Endodermal cell (in vitro differentiated cells): ENCODE results near the gene PCNX4. TPM values are rescaled to one million over a fixed set of nuclear protein-coding genes. Genes with fewer than 3 reads are reported as not detected.
A peak's percentile ranks its signal among the peaks of the same experiment; 100 is the strongest.

Source experiments
- DNase-seq: peaks from one replicate; pipeline ENCODE4 v3.0.0-alpha.2; 2017
- H3K27ac ChIP-seq: 2 replicates; pipeline ENCODE4 v1.5.1; 2013; ENCODE audit warnings: mild to moderate bottlenecking, low read depth, low read length, moderate library complexity
- H3K27me3 ChIP-seq: 2 replicates; pipeline ENCODE4 v1.6.1; 2013; ENCODE audit warnings: mild to moderate bottlenecking, low read length, moderate library complexity; ENCODE audit not compliant: insufficient read depth, control insufficient read depth, poor library complexity, severe bottlenecking
- H3K36me3 ChIP-seq: 2 replicates; pipeline ENCODE4 v1.7.0; 2013; ENCODE audit warnings: mild to moderate bottlenecking, low read length, moderate library complexity; ENCODE audit not compliant: control insufficient read depth, insufficient read depth
- H3K4me1 ChIP-seq: one replicate; pipeline ENCODE4 v1.7.0; 2013; ENCODE audit warnings: low read length; ENCODE audit not compliant: control insufficient read depth, insufficient read depth
- H3K4me3 ChIP-seq: 2 replicates; pipeline ENCODE4 v1.5.1; 2013; ENCODE audit warnings: mild to moderate bottlenecking, low read length, moderate library complexity
- H3K9ac ChIP-seq: 2 replicates; pipeline ENCODE4 v1.6.1; 2013; ENCODE audit warnings: mild to moderate bottlenecking, low read length, moderate library complexity; ENCODE audit not compliant: poor library complexity, severe bottlenecking; ENCODE audit errors: extremely low read depth
- H3K9me3 ChIP-seq: 2 replicates; pipeline ENCODE4 v1.6.1; 2013; ENCODE audit warnings: mild to moderate bottlenecking, low read length, moderate library complexity; ENCODE audit not compliant: control insufficient read depth
- H3K27ac Mint-ChIP-seq: 2 replicates; pipeline ENCODE4 v1.8.0; 2020; ENCODE audit warnings: mixed read lengths
- H3K27me3 Mint-ChIP-seq: 2 replicates; pipeline ENCODE4 v1.8.0; 2021; ENCODE audit warnings: mild to moderate bottlenecking, mixed read lengths; ENCODE audit not compliant: insufficient read depth
- H3K36me3 Mint-ChIP-seq: 2 replicates; pipeline ENCODE4 v1.8.0; 2020; ENCODE audit warnings: low read depth, mixed read lengths
- H3K4me1 Mint-ChIP-seq: 2 replicates; pipeline ENCODE4 v1.8.0; 2020; ENCODE audit warnings: mixed read lengths
- H3K4me3 Mint-ChIP-seq: 2 replicates; pipeline ENCODE4 v1.8.0; 2020; ENCODE audit warnings: mild to moderate bottlenecking, moderate library complexity, mixed read lengths
- H3K9me3 Mint-ChIP-seq: 2 replicates; pipeline ENCODE4 v1.8.0; 2020; ENCODE audit warnings: mild to moderate bottlenecking, mixed read lengths
- CTCF ChIP-seq: fragments of 200-600 bp; sonication (generic); conservative IDR thresholded peaks from 2 replicates; pipeline ENCODE4 v1.5.0; 2021; ENCODE audit warnings: antibody characterized with exemption, mild to moderate bottlenecking
- whole genome bisulfite sequencing, 2 experiments: methylation state at CpG; one replicate each; pipeline versions ENCODE4 v1.1.5 to v1.1.7; 2013; ENCODE audit warnings: missing lambda C conversion rate in 2 of 2, mixed read lengths in 1 of 2; ENCODE audit not compliant: insufficient coverage in 1 of 2, insufficient read length in 1 of 2; 5-methylcytosine and 5-hydroxymethylcytosine counted together
- total RNA-seq, 2 donors: library from RNA; stranded (reverse); fragmentation: NEBNext Ultra II Directional in 1 of 2; extraction: Animal tissue kit (Norgen Biotek cat#: 25700) in 1 of 2; gene quantifications; 2 replicates in 1 of 2; 3 replicates in 1 of 2; pipeline ENCODE4 v1.2.1, GENCODE V29; 2021

PCNX4 gene
- total RNA-seq, 2 donors from 2014 or later, result 61.1 to 74.3 TPM

GRCh38 chr14:60093606-60094005 is 1.9 kb downstream of the PCNX4 start:
- no peak for TF ChIP-seq CTCF
- Mint-ChIP-seq H3K27ac (peak overlapping the region; percentile 98), H3K4me3 (peak overlapping the region; percentile 84), H3K4me1 (peaks cover 25% of the 10 kb centered on the region), H3K36me3 (peaks cover 16% of the 10 kb centered on the region), H3K27me3 (no peaks in the 10 kb centered on the region), H3K9me3 (peaks cover 7% of the 10 kb centered on the region)
- Histone ChIP-seq H3K27me3 (no peaks in the 10 kb centered on the region), H3K27ac (no peak overlapping the region), H3K9ac (peak overlapping the region; percentile 91), H3K36me3 (peaks cover 24% of the 10 kb centered on the region), H3K9me3 (peaks cover 15% of the 10 kb centered on the region), H3K4me1 (no peaks in the 10 kb centered on the region), H3K4me3 (peak overlapping the region; percentile 97)
- DNase-seq, result no peak

GRCh38 chr14:60094306-60094897 is 2.7 kb downstream of the PCNX4 start:
- 22 to 27% methylated on average over 1 to 5 of the region's 5 CpGs for WGBS, 2 experiments
- H3K27me3 Mint-ChIP-seq, result no peaks in the 10 kb centered on the region
- DNase-seq, result peak; percentile 90
- Histone ChIP-seq H3K27ac (peak overlapping the region; percentile 26), H3K27me3 (no peaks in the 10 kb centered on the region), H3K4me1 (no peaks in the 10 kb centered on the region), H3K4me3 (peak overlapping the region; percentile 97), H3K36me3 (peaks cover 25% of the 10 kb centered on the region), H3K9ac (peak overlapping the region; percentile 91), H3K9me3 (peaks cover 15% of the 10 kb centered on the region)
- peak overlapping the region; percentile 98 for H3K27ac Mint-ChIP-seq
- H3K36me3 Mint-ChIP-seq, result peaks cover 16% of the 10 kb centered on the region
- peaks cover 7% of the 10 kb centered on the region for H3K9me3 Mint-ChIP-seq
- TF ChIP-seq CTCF, result no peak
- H3K4me1 Mint-ChIP-seq, result peaks cover 25% of the 10 kb centered on the region
- peak overlapping the region; percentile 84 for H3K4me3 Mint-ChIP-seq

GRCh38 chr14:60095231-60095630 is 3.5 kb downstream of the PCNX4 start:
- H3K27ac ChIP-seq, result no peak overlapping the region
- H3K36me3 Mint-ChIP-seq, result peaks cover 22% of the 10 kb centered on the region
- H3K4me1 ChIP-seq, result no peaks in the 10 kb centered on the region
- no peaks in the 10 kb centered on the region for H3K27me3 ChIP-seq
- peaks cover 8% of the 10 kb centered on the region for H3K9me3 Mint-ChIP-seq
- TF ChIP-seq CTCF, result no peak
- peak overlapping the region; percentile 80 for H3K27ac Mint-ChIP-seq
- peaks cover 25% of the 10 kb centered on the region for H3K4me1 Mint-ChIP-seq
- no peak overlapping the region for H3K4me3 Mint-ChIP-seq
- H3K36me3 ChIP-seq, result peaks cover 30% of the 10 kb centered on the region
- no peak for DNase-seq
- H3K4me3 ChIP-seq, result peak overlapping the region; percentile 97
- peaks cover 15% of the 10 kb centered on the region for H3K9me3 ChIP-seq
- H3K27me3 Mint-ChIP-seq, result no peaks in the 10 kb centered on the region
- H3K9ac ChIP-seq, result peak overlapping the region; percentile 91
